Skin of body (tissue), 2 donors: ENCODE measurements around the gene SCCPDH. TPM values are rescaled to one million over a fixed set of nuclear protein-coding genes. Genes with fewer than 3 reads are reported as not detected.
A peak's percentile ranks its signal among the peaks of the same experiment; 100 is the strongest.

ENCODE experiments used
- DNase-seq: peaks from one replicate; lab custom pipeline; 2025; lab: John Stamatoyannopoulos, UW
- total RNA-seq: library from RNA; depleted of rRNA; stranded (reverse); fragments of >200 nt; gene quantifications from one replicate; pipeline ENCODE4 v1.2.3, GENCODE V29; 2014

The SCCPDH gene
- total RNA-seq, 1 donor from 2014 or later = 29.1 TPM

GRCh38 chr1:246748867-246749266, 24.7 kb downstream of the SCCPDH start:
- no peak for DNase-seq

- DNase-seq = no peak
Measured at GRCh38 chr1:246750752-246751151, 26.5 kb downstream of the SCCPDH start.

- DNase-seq = peak; percentile 23
Measured at GRCh38 chr1:246753670-246754535, 29.7 kb downstream of the SCCPDH start.

GRCh38 chr1:246755419-246755818, 31.2 kb downstream of the SCCPDH start:
- DNase-seq = no peak

GRCh38 chr1:246760422-246761347, 36.5 kb downstream of the SCCPDH start:
- DNase-seq = no peak

GRCh38 chr1:246761396-246761795, 37.2 kb downstream of the SCCPDH start:
- DNase-seq = no peak

GRCh38 chr1:246765521-246765920, 41.3 kb downstream of the SCCPDH start:
- DNase-seq = no peak

GRCh38 chr1:246768403-246769020, 44.3 kb downstream of the SCCPDH start:
- no peak for DNase-seq

GRCh38 chr1:246769306-246769705, 45.1 kb downstream of the SCCPDH start:
- peak; percentile 19 for DNase-seq

- no peak for DNase-seq
Measured at GRCh38 chr1:246771366-246771765, 47.2 kb downstream of the SCCPDH start.

GRCh38 chr1:246772686-246773085, 48.5 kb downstream of the SCCPDH start:
- DNase-seq = no peak

GRCh38 chr1:246773213-246773641, 49.0 kb downstream of the SCCPDH start:
- DNase-seq = no peak

- no peak for DNase-seq
Measured at GRCh38 chr1:246775531-246776385, 51.5 kb downstream of the SCCPDH start.

GRCh38 chr1:246776923-246777322, 52.7 kb downstream of the SCCPDH start:
- DNase-seq = no peak

- DNase-seq = no peak
Measured at GRCh38 chr1:246778663-246779062, 54.5 kb downstream of the SCCPDH start.

- no peak for DNase-seq
Measured at GRCh38 chr1:246779561-246780175, 55.5 kb downstream of the SCCPDH start.

GRCh38 chr1:246780264-246780663, 56.1 kb downstream of the SCCPDH start:
- no peak for DNase-seq

- DNase-seq = no peak
Measured at GRCh38 chr1:246781212-246781611, 57.0 kb downstream of the SCCPDH start.

- no peak for DNase-seq
Measured at GRCh38 chr1:246782120-246782900, 58.1 kb downstream of the SCCPDH start.
